ENCODE data around the gene MXI1. TPM values are rescaled to one million over a fixed set of nuclear protein-coding genes. Genes with fewer than 3 reads are reported as not detected.
A peak's percentile ranks its signal among the peaks of the same experiment; 100 is the strongest.

Gene MXI1
- total RNA-seq, 2 donors from 2014 or later = 31.3 to 55.4 TPM

GRCh38 chr10:110210674-110211464 is 3.5 kb downstream of the MXI1 start:
- WGBS, 2 experiments (ENCODE audit: insufficient coverage in 1 of 2, insufficient read length in 1 of 2) = 0 to 1% methylated on average over 20 to 59 of the region's 61 CpGs
- Mint-ChIP-seq H3K4me1 (peaks cover 24% of the 10 kb centered on the region), H3K27me3 (ENCODE audit: insufficient read depth) (peaks cover 50% of the 10 kb centered on the region)

GRCh38 chr10:110211465-110211843 is 4.0 kb downstream of the MXI1 start:
- H3K4me1 ChIP-seq (ENCODE audit: control insufficient read depth, insufficient read depth, low read length) = peaks cover 8% of the 10 kb centered on the region
- H3K27me3 Mint-ChIP-seq (ENCODE audit: insufficient read depth) = peaks cover 45% of the 10 kb centered on the region
- peak overlapping the region; percentile 23 for H3K9ac ChIP-seq (ENCODE audit: extremely low read depth, low read length, poor library complexity, severe bottlenecking)
- peaks cover 27% of the 10 kb centered on the region for H3K27me3 ChIP-seq (ENCODE audit: control insufficient read depth, insufficient read depth, low read length, poor library complexity, severe bottlenecking)
- peaks cover 26% of the 10 kb centered on the region for H3K4me1 Mint-ChIP-seq
- H3K27ac ChIP-seq (ENCODE audit: low read depth, low read length) = no peak overlapping the region
- TF ChIP-seq CTCF (conservative IDR thresholded peaks at IDR 0.05) = no peak
- no peak overlapping the region for H3K27ac Mint-ChIP-seq
- peak overlapping the region; percentile 84 for H3K4me3 Mint-ChIP-seq
- peak overlapping the region; percentile 87 for H3K4me3 ChIP-seq (ENCODE audit: low read length)
- H3K9me3 Mint-ChIP-seq = no peaks in the 10 kb centered on the region
- peaks cover 3% of the 10 kb centered on the region for H3K36me3 Mint-ChIP-seq (ENCODE audit: low read depth)
- no peaks in the 10 kb centered on the region for H3K9me3 ChIP-seq (ENCODE audit: control insufficient read depth, low read length)
- no peaks in the 10 kb centered on the region for H3K36me3 ChIP-seq (ENCODE audit: control insufficient read depth, insufficient read depth, low read length)
- 5 to 11% methylated on average over 9 to 10 of the region's 10 CpGs for WGBS, 2 experiments (ENCODE audit: insufficient coverage in 1 of 2, insufficient read length in 1 of 2)
- DNase-seq = no peak

More at GRCh38 chr10:110210674-110211464, 3.5 kb downstream of the MXI1 start:
- no peaks in the 10 kb centered on the region for H3K36me3 ChIP-seq (ENCODE audit: control insufficient read depth, insufficient read depth, low read length)
- DNase-seq = peak; percentile 99
- Mint-ChIP-seq H3K9me3 (no peaks in the 10 kb centered on the region), H3K36me3 (ENCODE audit: low read depth) (peaks cover 3% of the 10 kb centered on the region), H3K27ac (peak overlapping the region; percentile 97), H3K4me3 (peak overlapping the region; percentile 84)
- peak overlapping the region; percentile 87 for H3K4me3 ChIP-seq (ENCODE audit: low read length)
- peaks cover 8% of the 10 kb centered on the region for H3K4me1 ChIP-seq (ENCODE audit: control insufficient read depth, insufficient read depth, low read length)
- H3K9me3 ChIP-seq (ENCODE audit: control insufficient read depth, low read length) = no peaks in the 10 kb centered on the region
- peak overlapping the region; percentile 85 for H3K9ac ChIP-seq (ENCODE audit: extremely low read depth, low read length, poor library complexity, severe bottlenecking)
- peaks cover 27% of the 10 kb centered on the region for H3K27me3 ChIP-seq (ENCODE audit: control insufficient read depth, insufficient read depth, low read length, poor library complexity, severe bottlenecking)
- TF ChIP-seq CTCF (conservative IDR thresholded peaks at IDR 0.05) = no peak
- peak overlapping the region; percentile 95 for H3K27ac ChIP-seq (ENCODE audit: low read depth, low read length)

GRCh38 chr10:110212119-110213006 is 5.0 kb downstream of the MXI1 start:
- no peak overlapping the region for H3K4me3 ChIP-seq (ENCODE audit: low read length)
- H3K27me3 Mint-ChIP-seq (ENCODE audit: insufficient read depth) = peaks cover 38% of the 10 kb centered on the region

More at GRCh38 chr10:110212119-110213006, 5.0 kb downstream of the MXI1 start:
- Histone ChIP-seq H3K27ac (ENCODE audit: low read depth, low read length) (no peak overlapping the region), H3K9me3 (ENCODE audit: control insufficient read depth, low read length) (no peaks in the 10 kb centered on the region), H3K4me1 (ENCODE audit: control insufficient read depth, insufficient read depth, low read length) (peaks cover 8% of the 10 kb centered on the region), H3K36me3 (ENCODE audit: control insufficient read depth, insufficient read depth, low read length) (no peaks in the 10 kb centered on the region), H3K9ac (ENCODE audit: extremely low read depth, low read length, poor library complexity, severe bottlenecking) (no peak overlapping the region), H3K27me3 (ENCODE audit: control insufficient read depth, insufficient read depth, low read length, poor library complexity, severe bottlenecking) (peaks cover 27% of the 10 kb centered on the region)
- Mint-ChIP-seq H3K36me3 (ENCODE audit: low read depth) (peaks cover 3% of the 10 kb centered on the region), H3K27ac (no peak overlapping the region), H3K4me3 (peak overlapping the region; percentile 84), H3K4me1 (peaks cover 24% of the 10 kb centered on the region), H3K9me3 (no peaks in the 10 kb centered on the region)
- no peak for TF ChIP-seq CTCF (conservative IDR thresholded peaks at IDR 0.05)
- DNase-seq = no peak
- WGBS, 2 experiments (ENCODE audit: insufficient coverage in 1 of 2, insufficient read length in 1 of 2) = 84 to 87% methylated on average over 4 to 5 of the region's 5 CpGs
